Measurements from ENCODE around the gene OBP2A. TPM values are rescaled to one million over a fixed set of nuclear protein-coding genes. Genes with fewer than 3 reads are reported as not detected.

The OBP2A gene
- total RNA-seq, 1 donor from 2014 or later = not detected

DNA sequence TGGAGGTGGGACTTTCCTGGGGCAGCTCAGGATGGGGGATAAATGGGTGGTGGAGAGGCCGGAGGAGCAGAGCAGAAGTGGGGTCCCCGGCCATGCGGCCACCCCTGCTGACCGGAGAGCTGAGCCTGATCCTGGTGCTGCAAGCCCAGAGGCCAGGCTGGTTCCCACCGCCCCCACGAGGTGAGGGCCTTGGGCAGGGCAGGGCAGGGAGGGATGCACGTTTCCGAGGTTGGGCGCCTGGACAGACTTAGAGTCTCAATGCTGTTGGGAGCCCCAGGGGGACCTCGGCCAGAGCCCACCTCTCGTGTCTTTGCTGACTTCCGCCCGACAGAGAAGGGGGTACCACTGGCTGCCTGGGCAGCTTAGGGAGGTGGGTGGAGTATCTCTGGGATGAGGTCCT is 5.5 kb downstream of the OBP2A start:
- DNase-seq (ENCODE audit: low spot score) = no peak

- no peak for DNase-seq (ENCODE audit: low spot score)
Measured at GRCh38 chr9:135552021-135552697, 6.2 kb downstream of the OBP2A start.

DNA sequence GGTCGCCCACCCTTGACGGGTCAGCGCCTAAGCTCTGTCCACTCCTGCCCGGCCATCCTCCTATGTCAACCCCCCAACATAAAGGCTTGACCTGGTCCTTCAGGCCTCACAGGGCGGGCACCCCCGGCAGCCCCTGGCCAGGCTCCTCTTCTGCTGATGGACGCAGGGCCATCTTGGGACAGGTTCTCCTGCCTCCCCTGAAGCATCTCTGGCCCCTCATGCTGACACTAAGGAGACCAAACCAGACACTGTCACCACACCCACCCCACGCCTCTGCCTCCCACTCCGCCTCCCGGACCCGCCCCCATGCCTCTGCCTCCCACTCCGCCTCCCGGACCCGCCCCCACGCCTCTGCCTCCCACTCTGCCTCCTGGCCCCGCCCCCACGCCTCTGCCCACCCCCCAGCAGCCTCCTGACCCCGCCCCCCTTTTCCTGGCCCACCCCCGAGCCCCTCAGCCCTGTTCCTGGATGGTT is 6.8 kb downstream of the OBP2A start:
- DNase-seq (ENCODE audit: low spot score) = no peak

DNA sequence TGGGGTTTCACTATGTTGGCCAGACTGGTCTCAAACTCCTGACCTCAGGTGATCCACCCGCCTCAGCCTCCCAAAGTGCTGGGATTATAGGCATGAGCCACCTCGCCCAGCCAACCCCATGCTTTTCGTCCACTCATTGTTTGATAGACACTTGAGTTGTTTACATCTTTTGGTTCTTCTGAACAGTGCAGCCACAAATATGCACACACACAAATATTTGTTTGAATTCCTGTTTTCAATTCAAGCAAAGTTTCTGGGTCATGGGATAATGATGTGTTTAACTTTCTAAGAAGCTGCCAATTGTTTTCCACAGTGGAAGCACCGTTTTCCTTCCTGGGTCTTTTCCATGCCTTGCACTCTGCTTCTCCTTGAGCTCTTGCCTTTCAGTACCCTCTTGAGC is 8.8 kb downstream of the OBP2A start:
- no peak for DNase-seq (ENCODE audit: low spot score)

DNA sequence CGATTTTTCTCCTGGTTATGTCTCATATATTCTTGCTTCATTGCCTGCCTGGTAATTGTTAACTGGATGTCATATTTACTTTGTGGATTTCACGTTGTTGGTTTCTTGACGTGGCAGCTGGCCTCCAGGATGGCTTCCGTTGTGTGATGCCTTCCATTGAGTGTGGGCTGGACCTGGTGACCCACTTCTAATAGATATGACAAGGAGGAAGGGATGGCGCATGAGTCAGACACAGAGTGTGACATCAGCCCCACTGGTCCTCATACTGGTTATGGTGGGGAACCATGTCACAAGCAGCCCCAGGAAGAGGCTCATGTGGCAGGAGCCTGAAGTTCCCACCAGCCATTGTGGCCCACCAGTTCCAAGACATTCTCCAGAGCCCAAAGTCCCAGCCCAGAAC is 9.3 kb downstream of the OBP2A start:
- no peak for DNase-seq (ENCODE audit: low spot score)

- no peak for DNase-seq (ENCODE audit: low spot score)
Measured at GRCh38 chr9:135555910-135556309, 10.0 kb downstream of the OBP2A start.

DNA sequence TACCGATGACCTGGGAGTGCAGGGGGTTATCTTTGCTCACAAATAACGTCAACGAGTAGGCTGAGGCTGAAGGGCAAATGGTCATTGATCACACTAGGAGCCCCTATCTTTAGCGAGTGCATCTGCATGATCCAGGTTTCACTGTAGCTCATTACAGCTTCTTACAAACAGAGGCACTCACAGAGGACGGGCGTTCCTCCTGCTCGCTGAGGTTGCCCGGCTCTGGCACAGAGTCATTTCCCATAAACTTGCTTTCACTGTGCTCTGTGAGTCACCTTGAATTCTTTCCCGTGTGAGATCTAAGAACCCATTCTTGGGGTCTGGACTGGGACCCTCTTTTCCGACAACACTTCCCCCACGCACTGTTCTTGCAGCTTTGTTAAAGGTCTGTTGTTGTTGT is 13.7 kb downstream of the OBP2A start:
- no peak for DNase-seq (ENCODE audit: low spot score)

DNA sequence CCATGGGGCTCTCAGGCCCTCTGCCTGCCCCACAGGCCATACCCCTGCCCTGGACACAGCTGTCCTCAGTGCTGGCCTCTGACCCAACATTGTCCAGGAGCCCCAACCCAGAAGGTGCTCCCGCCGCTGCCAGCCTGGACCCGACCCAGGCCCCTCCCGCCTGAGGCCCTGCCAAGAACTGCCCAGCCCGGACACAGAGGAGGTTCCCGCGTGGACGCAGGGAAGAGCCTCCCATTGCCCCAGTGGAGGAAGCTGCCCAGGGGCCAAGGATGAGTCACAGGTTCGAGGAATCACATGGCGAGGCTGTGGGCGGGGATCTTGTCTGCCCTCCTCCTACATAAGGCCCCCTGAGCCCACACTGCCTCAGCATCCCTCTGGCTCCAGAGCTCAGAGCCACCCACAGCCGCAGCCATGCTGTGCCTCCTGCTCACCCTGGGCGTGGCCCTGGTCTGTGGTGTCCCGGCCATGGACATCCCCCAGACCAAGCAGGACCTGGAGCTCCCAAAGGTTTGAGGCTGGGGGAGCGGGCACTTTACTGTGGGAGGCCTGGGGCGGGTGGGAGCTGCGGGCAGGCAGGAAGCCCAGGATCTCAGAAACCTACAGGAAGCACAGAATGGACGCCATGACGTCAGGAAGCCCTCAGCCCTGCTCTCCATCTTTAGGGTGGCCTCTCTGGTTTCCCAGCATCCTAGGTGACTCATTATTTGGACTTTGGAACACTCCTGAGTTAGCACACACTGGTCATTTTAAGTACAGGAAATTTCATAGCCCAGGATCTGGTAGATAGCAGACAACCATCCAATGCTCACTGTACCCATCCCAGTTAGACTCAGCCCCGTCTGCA is 15.7 kb downstream of the OBP2A start, which contains the start of gene PAEP:
PAEP (plus strand) TSS at position 366 of the 844 bp plus-strand sequence.
- DNase-seq (ENCODE audit: low spot score) = peak; percentile 38

DNA sequence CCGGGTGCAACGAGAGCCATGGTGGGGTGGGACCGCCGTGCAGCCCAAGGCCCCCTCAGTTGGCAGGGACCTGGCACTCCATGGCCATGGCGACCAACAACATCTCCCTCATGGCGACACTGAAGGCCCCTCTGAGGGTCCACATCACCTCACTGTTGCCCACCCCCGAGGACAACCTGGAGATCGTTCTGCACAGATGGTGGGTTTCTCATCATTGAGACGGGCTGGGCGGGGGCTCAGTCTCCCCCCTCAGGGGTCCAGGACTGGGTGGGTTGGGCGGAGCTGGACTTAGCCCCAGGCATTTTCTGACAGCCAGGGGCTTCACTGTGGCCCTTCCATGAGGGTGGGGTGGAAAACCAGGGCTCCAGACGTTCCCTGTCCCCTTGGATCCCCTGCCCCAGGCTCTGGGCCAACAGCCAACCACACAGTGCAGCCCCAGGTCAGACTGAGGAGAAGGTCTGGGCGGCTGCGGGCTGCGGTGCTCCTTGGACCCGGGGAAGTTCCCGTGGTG is 16.4 kb downstream of the OBP2A start:
- DNase-seq (ENCODE audit: low spot score) = no peak

DNA sequence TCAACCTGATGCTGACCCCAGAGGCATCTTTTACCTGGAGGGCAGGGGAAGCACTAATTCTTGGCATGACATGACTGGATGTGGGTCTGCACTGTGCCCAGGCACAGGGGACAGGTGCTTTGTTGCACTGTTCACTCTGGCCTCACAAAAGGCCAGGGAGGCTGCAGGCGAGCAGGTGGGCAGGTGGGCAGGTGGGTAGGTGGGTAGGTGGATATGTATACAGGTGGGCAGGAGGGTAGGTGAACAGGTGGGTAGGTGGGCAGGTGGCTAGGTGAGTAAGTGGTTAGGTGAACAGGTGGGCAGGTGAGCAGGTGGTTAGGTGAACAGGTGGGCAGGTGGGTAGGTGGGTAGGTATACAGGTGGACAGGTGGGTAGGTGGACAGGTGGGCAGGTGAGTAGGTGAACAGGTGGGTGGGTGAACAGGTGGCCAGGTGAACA is 17.1 kb downstream of the OBP2A start:
- no peak for DNase-seq (ENCODE audit: low spot score)

DNA sequence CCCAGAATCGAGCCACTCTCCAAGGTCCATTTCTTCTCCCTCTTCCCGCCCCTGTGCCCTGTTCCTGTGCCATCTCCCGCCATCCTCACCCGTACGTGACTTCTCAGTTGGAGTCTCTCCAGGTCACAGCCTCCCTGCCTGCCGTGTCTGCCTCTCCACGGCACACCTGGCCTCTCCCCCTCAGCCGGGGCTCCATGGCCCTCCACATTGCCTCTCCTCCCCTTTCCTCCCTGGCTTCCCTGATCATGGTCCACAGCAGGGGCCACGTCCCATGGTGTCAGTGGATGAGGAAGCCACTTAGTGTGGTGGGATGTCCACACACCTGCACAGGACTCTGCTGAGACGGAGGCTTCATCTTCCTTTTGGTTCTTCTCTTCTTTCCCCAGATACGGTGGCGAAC is 17.9 kb downstream of the OBP2A start:
- no peak for DNase-seq (ENCODE audit: low spot score)

GRCh38 chr9:135565141-135565628 is 19.3 kb downstream of the OBP2A start:
- DNase-seq (ENCODE audit: low spot score) = no peak

DNA sequence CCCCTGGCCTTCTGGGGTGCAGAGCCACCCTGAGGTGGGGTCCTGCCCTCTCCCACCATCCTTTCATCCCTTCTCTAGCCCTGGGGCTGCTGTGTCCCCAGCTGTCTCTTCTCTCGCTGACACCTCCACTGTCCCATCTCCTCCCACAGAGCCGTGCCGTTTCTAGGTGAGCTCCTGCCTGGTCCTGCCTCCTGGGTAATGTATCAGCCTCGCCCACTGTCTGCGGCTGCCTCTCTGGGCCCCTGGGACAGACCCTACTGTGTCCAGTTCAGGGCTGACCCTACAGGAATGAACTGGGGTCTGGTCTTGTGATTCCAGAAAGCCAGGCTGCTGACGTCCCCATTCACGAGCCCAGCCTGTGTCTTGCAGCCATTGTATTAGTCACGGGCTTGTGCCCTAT is 19.7 kb downstream of the OBP2A start:
- DNase-seq (ENCODE audit: low spot score) = no peak

DNA sequence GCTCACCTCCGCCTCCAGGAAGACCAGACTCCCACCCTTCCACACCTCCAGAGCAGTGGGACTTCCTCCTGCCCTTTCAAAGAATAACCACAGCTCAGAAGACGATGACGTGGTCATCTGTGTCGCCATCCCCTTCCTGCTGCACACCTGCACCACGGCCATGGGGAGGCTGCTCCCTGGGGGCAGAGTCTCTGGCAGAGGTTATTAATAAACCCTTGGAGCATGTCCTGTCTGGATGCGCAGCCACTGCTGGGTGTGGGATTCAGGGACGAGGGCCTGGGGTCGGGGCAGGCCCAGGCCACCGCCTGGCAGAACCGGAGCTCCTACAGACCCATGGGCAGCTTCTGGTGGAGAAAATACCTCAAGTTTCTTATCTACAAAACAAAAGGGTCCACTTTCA is 20.6 kb downstream of the OBP2A start:
- DNase-seq (ENCODE audit: low spot score) = no peak

GRCh38 chr9:135567311-135567710 is 21.4 kb downstream of the OBP2A start:
- no peak for DNase-seq (ENCODE audit: low spot score)

DNA sequence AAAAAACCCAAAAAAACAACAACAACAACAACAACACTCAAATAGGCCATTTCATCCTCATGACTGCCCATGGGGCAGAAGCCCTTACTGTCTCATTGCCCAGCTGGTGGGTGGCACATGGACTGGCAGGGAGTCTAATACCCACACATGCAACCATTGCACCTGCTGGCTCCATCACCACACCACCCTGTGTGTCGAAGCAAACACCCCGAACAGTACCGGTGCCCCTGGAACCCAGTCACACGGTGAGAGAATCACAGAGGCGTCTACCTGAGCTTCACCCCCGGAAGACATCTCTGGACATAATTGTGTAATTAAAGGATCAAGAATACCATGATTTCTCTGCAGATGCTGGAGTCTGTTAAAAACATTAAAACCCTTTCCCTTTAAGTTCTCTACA is 22.1 kb downstream of the OBP2A start:
- no peak for DNase-seq (ENCODE audit: low spot score)

GRCh38 chr9:135570456-135570855 is 24.5 kb downstream of the OBP2A start:
- no peak for DNase-seq (ENCODE audit: low spot score)

DNA sequence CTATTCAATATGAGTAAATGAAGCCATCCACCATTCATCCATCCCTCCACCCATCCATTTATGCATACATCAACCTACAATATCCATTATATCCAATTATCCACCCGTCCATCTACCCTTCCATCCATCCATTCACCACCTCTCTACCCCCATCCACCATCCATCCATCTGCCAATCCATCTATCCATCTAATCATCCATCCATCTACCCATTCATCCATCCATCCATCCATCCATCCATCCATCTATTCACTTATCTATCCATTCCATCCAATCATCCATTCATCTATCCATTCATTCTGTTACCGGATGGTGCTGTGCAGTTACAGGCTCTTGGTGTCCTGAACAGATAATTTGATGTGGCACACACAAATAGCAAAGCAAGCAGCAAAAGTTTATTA is 26.3 kb downstream of the OBP2A start:
- no peak for DNase-seq (ENCODE audit: low spot score)

DNA sequence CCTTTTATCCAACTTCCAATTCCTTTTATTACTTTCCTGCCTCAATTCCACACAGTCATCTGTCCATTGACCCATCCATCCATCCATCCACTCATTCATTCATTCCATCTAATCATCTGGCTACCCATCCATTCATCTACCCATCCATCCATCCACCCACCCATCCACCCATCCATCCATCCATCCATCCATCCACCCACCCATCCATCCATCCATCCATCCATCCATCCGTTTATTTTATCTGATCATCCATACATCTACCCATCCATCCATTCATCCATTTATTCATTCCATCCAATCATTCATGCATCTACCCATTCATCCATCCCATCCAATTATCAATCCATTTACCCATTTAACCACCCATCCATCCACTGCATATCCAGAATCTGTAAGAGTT is 27.2 kb downstream of the OBP2A start:
- no peak for DNase-seq (ENCODE audit: low spot score)

- no peak for DNase-seq (ENCODE audit: low spot score)
Measured at GRCh38 chr9:135574331-135574730, 28.4 kb downstream of the OBP2A start.

GRCh38 chr9:135574943-135575342 is 29.0 kb downstream of the OBP2A start:
- peak; percentile 41 for DNase-seq (ENCODE audit: low spot score)

DNA sequence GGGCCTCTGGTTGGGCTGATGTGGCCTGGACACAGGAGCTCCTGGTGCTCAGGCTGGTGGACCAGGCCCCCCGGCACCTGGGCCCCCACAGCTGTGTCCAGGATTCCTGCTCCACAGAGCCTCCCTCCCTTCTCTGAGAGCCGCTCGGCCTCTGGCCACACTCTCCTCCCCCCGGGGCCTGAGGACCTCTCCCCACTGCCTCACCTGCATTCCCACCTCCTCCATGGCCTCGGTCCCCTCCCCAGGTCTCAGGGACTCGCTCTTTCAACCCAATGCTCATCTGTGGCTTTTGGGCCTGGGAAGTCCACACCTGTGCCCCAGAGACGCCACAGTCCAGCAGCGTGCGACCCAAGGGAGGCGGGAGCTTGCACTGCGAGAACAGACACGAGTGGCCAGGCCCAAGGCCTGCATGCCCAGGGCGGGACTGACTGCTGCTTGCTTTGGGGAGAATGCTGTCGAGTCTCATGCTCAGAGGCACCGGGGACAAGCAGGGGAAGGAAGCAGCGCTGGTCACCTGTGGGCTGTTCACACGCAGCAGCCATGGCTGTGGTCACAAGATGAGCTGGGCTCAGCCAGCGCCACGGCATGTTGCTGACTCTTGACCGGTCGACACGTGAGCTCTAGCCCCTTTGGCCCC is 30.2 kb downstream of the OBP2A start:
- no peak for DNase-seq (ENCODE audit: low spot score)

Measured in ureter (tissue), 1 donor.